Type B pancreatic cell (in vitro differentiated cells): ENCODE data around the gene LGALS14. TPM values are rescaled to one million over a fixed set of nuclear protein-coding genes. Genes with fewer than 3 reads are reported as not detected.

ENCODE experiments used
- DNase-seq: peaks from one replicate; pipeline ENCODE4 v3.0.0; 2021; ENCODE audit warnings: mixed read lengths; ENCODE audit not compliant: unreplicated experiment; ENCODE audit errors: extremely low spot score
- H3K27ac Mint-ChIP-seq: 2 replicates; pipeline ENCODE4 v1.8.0; 2021; ENCODE audit warnings: mild to moderate bottlenecking, mixed read lengths
- H3K27me3 Mint-ChIP-seq: 2 replicates; pipeline ENCODE4 v1.8.0; 2021; ENCODE audit warnings: mixed read lengths
- H3K36me3 Mint-ChIP-seq: 2 replicates; pipeline ENCODE4 v1.8.0; 2021; ENCODE audit warnings: mixed read lengths
- H3K4me1 Mint-ChIP-seq: one replicate; pipeline ENCODE4 v1.8.0; 2021; ENCODE audit warnings: mixed read lengths; ENCODE audit not compliant: unreplicated experiment
- H3K4me3 Mint-ChIP-seq: 2 replicates; pipeline ENCODE4 v1.8.0; 2021; ENCODE audit warnings: mild to moderate bottlenecking, mixed read lengths
- H3K9me3 Mint-ChIP-seq: 2 replicates; pipeline ENCODE4 v1.8.0; 2021; ENCODE audit warnings: mixed read lengths
- CTCF ChIP-seq: fragments of 200-600 bp; sonication (generic); conservative IDR thresholded peaks from 2 replicates; pipeline ENCODE4 v1.5.0; 2021; ENCODE audit warnings: antibody characterized with exemption, mild to moderate bottlenecking
- total RNA-seq: library from RNA; stranded (reverse); gene quantifications from 2 replicates; pipeline ENCODE4 v1.2.1, GENCODE V29; 2021; ENCODE audit warnings: low replicate concordance

The LGALS14 gene
- total RNA-seq, 1 donor from 2014 or later, result not detected

GRCh38 chr19:39738814-39739213 lies 34.5 kb downstream of the LGALS14 start:
- no peaks in the 10 kb centered on the region for H3K9me3 Mint-ChIP-seq
- H3K27ac Mint-ChIP-seq, result no peak overlapping the region
- DNase-seq, result no peak
- peaks cover 37% of the 10 kb centered on the region for H3K27me3 Mint-ChIP-seq
- no peaks in the 10 kb centered on the region for H3K36me3 Mint-ChIP-seq
- H3K4me1 Mint-ChIP-seq, result no peaks in the 10 kb centered on the region
- no peak overlapping the region for H3K4me3 Mint-ChIP-seq
- TF ChIP-seq CTCF, result no peak

GRCh38 chr19:39740395-39740794 lies 36.1 kb downstream of the LGALS14 start:
- DNase-seq, result no peak
- no peak for TF ChIP-seq CTCF
- no peak overlapping the region for H3K4me3 Mint-ChIP-seq
- peaks cover 38% of the 10 kb centered on the region for H3K27me3 Mint-ChIP-seq
- no peaks in the 10 kb centered on the region for H3K36me3 Mint-ChIP-seq
- no peak overlapping the region for H3K27ac Mint-ChIP-seq
- no peaks in the 10 kb centered on the region for H3K9me3 Mint-ChIP-seq
- H3K4me1 Mint-ChIP-seq, result no peaks in the 10 kb centered on the region

- no peak for TF ChIP-seq CTCF
Measured at GRCh38 chr19:39745643-39746042, 41.4 kb downstream of the LGALS14 start.

GRCh38 chr19:39746836-39747529 lies 42.7 kb downstream of the LGALS14 start:
- H3K27ac Mint-ChIP-seq, result no peak overlapping the region
- H3K36me3 Mint-ChIP-seq, result no peaks in the 10 kb centered on the region
- no peak for TF ChIP-seq CTCF
- no peaks in the 10 kb centered on the region for H3K4me1 Mint-ChIP-seq
- H3K4me3 Mint-ChIP-seq, result no peak overlapping the region
- no peaks in the 10 kb centered on the region for H3K9me3 Mint-ChIP-seq
- no peak for DNase-seq
- H3K27me3 Mint-ChIP-seq, result peaks cover 38% of the 10 kb centered on the region

More at GRCh38 chr19:39745643-39746042, 41.4 kb downstream of the LGALS14 start:
- no peak for DNase-seq
- Mint-ChIP-seq H3K4me3 (no peak overlapping the region), H3K9me3 (no peaks in the 10 kb centered on the region), H3K27me3 (peaks cover 41% of the 10 kb centered on the region), H3K36me3 (no peaks in the 10 kb centered on the region), H3K4me1 (no peaks in the 10 kb centered on the region), H3K27ac (no peak overlapping the region)

GRCh38 chr19:39749981-39750380 lies 45.7 kb downstream of the LGALS14 start:
- H3K9me3 Mint-ChIP-seq, result no peaks in the 10 kb centered on the region
- peaks cover 33% of the 10 kb centered on the region for H3K27me3 Mint-ChIP-seq
- no peaks in the 10 kb centered on the region for H3K36me3 Mint-ChIP-seq
- no peak for DNase-seq
- no peak overlapping the region for H3K27ac Mint-ChIP-seq
- no peak for TF ChIP-seq CTCF
- H3K4me3 Mint-ChIP-seq, result no peak overlapping the region
- H3K4me1 Mint-ChIP-seq, result no peaks in the 10 kb centered on the region
